RPMI8226 (cell line): ENCODE measurements around the gene UNC13D.
A peak's percentile ranks its signal among the peaks of the same experiment; 100 is the strongest.

Source experiments
- DNase-seq: peaks from one replicate; pipeline ENCODE4 v3.0.0-alpha.2; 2015

UNC13D gene

DNA sequence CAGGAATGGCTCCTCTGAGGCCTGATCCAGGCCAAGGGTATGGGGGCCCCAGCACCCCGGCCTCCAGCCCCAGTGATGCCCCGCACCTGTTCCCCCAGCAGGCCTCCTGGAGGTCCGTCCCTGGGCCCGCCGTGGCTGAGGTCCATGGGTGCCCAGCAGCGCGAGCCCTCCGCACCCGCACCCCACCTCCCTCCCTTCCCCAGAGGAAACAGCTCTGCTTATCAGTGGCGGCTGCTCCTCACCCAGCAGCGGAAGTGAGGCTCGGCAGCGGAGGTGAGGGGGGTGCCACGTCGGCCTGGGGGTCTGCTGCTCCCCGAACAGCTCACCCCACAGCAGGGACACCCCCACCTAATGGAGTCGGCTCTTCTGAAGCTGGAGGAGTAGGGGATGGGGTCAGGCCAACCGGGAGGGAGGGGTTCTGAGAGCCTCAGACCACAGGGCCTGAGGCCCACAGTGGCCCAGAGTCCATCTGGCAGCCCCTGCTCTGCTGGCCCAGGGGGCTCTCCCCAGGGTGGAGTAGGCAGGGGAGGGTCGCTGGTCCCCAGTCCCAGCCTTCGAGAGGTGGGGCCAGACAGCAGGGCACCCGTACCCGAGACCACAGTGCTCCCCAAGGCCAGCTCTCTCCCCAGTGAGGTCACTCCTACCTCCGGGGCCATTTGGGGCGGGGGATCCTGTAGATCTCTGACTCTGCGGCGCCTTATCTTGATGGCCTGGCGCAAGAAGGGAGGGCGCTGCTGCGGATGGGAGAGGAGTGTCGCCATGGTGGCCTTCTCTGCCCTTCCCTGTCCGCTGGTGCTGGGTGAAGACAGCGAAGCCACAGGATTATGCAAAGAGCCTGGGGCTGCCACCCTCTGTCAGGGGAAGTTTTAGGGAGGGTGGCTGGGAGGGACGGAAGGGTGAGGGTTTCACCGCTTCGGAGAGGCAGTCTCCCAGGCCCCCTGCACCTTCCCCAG, at the start of gene UNC13D:
UNC13D (minus strand) TSS at position 828 of the 953 bp plus-strand sequence; CDS start at position 761, 67 bp downstream.
- DNase-seq: no peak

DNA sequence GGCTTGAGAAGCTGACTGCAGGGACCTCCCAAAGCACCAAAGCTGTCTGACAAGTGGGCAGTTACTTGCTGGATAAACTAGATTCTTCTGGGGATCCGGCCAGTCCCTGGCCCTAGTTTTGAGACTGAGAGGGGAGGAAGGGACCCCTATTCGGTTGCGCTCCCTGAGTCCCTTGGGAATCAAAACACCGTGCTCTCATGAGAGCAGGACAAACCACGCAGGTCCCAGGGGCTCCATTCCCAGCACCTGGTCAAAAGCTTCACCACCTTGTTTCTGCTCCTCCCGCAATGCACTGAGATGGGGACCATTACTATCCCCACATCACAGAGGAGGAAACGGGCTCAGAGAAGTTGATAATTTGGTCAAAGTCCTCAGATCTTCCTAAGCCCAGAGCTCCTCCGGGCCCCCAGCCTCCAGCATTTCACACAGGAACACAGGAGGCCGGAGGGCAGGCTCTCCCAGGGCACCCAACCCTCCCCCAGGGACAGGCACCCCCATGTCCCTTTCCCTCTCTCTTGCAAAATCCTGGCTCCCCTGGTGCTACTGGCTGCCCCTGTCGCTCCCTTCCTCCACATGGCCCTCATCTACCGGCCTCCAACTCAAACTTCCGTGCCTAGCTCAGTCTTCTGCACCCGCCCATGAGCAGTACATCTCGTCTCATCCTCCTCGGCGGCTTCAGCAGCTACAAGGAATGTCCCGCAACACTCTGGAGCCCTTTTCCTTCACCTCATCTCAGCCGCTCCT, 49.3 kb upstream of the UNC13D start:
- DNase-seq: no peak

DNA sequence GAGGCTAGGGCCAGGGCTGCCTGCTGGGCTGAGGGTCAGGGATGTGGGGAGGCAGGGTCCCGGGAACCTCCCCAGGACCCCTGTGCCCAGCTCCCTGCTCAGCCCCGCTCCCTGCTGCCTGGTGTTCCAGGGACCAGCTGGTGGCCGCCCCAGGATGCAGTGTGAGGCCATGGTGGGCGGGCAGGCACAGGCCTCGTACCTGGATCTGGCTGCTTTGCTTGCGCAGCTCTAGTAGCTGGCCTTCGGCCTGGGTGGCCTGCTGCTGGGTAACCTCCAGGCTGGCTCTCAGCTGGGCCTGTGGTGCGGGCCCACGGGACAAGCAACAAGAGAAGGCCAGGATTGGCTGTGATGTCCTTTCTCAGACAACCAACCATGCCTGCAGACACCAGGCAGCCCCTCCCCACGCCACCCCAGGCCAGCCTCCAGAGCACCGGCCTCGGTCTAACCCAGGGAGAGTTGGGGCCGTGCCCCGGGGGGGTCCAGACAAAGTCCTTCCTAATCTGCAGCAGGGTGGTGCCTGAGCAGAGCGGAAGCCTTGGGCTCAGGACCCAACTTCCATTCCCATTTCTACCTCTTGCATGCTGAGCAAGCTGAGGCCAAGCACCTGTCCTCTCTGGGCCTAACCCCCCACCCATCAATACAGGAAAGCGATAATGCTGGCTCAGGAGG, 48.5 kb upstream of the UNC13D start:
- no peak for DNase-seq

DNA sequence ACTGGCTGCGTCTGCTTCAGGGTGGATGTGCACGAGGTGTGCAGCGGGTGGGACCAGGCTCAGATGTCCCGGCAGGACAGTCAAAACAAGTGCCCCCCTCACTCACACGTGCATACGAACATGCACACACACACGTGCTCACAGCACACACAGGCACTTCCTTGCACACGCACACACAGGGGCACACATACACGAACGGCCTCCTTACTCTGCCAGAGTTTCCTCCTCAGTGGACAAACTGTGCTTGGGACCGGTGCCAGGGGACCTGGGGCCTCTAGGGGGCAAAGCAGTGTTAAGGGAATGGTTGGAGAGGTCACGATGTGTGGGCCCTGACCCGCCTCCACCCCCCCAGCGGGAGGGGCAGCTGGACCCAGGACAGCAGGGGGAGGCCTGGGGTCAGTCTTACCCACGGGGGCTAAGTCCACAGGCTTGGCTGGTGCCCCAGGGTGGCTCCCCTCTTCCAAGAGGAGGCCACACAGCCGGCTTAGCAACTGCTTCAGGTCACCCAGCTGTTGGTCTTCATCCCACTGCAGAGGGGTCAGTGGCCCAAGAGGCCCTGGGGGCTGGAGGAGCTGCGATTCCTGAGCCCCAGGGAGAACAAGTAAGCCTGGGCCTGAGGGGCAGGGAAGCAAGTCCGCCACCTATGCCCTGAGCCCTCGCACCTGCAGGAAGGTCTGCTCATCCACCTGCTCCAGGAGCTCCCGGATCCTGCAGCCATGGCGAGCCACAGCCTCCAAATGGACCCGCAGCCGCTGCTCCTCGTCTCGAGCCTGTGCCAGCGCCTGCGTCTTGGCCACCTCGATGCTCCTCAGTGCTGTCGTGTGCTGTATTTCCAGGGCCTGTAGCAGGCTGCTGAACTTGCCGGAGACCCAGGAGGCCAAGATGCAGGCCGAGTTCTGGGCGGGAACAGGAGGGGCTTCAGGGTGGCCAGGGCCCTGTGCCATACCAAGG, 47.7 kb upstream of the UNC13D start:
- no peak for DNase-seq

DNA sequence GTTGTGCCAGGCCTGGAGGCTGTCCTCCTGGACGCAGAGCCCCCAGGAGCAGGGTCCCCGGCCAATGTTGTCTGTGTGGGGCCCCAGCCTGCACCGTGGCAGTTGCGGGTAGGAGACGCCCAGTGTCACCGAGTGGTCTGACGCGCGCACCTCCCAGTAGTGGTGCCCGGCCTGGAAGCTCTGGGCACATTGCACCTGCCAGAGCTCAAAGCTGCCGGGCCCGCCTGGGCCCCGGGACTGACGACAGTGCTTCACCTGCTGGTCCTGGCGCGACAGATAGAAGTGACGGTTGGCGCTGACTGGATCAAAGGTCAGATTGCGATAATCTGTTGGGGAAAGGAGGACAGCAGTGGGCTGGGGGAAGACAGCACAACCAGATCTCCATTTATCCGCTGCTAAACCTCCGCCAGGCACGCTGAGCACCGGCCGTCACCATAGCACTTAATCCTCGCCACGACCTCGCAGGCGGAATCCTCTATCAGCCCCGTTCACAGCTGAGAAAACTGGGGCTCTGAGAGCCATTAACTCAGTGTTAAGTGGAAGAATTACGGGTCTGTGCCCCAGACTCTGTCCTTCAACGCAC, 46.9 kb upstream of the UNC13D start:
- no peak for DNase-seq

DNA sequence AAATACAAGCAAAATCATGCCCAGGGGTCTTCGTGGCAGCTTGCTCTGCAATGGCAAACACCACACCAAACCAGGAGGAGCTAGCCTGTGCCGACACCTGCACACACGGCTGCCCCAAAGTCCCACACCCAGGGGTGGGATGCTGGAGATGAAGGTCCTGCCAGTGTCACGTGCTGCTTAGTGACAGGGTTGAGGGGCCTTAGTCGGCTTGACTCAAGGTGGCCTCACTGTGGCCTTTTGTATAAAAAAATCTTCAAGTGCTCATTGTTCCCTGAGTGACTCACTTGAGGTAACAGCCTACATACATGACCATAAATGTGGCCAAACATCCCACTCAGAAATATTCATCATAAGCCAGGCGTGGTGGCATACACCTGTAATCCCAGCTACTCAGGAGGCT, 45.2 kb upstream of the UNC13D start:
- no peak for DNase-seq

DNA sequence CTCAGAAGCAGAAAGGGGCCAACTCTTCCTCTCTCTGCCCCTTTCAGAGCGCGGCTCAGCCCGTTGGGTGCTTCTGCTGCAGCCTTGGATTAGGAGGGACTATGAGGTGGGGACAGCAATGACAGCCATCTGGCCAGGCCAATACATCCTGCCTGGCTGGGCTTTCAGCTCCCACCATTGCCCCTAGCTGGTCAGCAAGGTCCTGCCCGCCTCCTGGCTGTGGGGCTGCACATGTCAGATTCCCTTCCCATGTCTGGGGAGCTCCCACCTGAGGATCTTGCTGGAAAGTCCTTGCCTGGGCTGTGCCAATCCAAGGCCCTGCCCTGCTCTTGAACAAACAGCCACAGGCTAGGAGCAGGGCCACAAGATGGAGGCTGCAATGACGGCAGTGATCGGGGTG, 44.3 kb upstream of the UNC13D start:
- DNase-seq: no peak

DNA sequence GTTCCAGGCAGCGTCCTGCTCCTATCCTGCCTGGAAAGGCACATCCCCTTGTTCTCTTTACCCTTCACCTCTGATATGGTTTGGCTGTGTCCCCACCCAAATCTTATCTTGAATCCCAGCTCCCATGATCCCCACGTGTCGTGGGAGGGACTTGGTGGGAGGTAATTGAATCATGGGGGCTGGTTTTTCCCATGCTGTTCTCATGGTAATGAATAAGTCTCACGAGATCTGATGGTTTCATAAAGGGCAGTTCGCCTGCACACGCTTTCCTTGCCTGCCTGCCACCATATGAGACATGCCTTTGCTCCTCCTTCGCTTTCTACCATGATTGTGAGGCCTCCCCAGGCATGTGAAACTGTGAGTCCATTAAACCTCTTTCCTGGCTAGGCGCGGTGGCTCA, 41.7 kb upstream of the UNC13D start:
- peak; percentile 1 for DNase-seq

DNA sequence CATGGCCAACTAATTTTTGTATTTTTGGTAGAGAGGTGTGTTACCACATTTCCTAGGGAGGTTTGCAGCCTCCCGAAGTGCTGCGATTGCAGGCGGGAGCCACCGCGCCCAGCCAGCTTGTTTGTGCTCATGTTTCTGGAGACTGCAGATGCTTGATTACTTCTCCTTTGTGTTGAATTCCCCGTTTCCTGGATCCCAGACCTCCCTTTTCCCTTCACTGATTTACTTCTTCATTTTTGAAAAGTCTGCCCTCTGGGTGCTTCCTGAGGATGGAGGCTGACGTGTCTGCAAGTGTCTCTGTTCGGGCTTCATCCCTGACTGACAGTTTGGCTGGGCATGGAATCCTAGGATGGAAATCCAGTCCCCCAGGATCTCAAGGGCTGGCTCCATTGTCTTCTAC, 41.2 kb upstream of the UNC13D start:
- peak; percentile 2 for DNase-seq

DNA sequence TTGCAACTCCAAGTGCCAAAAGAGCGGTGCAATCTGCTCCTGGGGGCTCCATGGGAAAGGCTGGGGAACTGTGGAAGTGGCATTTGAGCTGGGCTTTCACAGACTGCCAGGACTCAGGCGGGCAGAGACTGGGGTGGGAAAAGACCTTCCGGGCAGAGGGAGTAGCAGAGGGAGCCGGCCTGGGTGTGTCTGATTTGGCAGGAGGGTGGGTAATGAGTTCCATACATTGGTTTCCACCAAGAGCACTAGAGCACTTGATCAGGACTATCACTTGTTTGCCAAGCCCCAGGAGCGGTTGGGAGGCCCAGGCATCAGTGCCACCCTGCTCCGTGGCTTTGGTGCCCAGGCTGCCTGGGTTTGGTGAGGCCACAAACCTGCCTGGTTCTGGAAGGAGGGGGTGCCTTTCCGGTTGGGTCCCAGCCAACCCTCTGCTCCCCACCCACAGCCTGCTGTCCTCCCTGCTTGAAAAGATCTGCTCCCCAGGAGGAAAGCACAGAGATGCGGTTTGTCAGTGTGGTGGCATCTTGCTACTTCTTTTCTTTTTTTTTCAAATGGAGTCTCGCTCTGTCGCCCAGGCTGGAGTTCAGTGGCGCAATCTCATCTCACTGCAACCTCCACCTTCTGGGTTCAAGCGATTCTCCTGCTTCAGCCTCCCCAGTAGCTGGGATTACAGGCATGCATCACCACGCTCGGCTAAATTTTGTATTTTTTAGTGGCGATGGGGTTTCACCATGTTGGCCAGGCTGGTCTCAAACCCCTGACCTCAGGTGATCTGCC, 37.7 kb upstream of the UNC13D start:
- DNase-seq: peak; percentile 1

DNA sequence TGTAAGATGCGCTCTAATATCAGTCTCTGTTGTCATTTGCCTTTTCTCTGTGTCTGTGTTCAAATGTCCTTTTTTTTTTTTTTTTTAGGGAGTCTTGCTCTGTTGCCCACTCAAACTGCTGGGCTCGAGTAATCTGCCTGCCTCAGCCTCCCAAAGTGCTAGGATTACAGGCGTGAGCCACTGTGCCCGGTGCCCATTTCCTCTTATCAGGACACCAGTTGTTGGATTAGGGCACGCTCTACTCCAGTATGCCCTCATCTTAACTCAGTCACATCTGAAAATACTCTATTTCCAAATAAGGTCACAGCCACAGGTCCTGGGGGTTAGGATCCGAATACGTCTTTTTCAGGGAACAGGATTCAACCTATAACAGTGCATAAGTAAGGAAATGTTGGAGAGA, 36.1 kb upstream of the UNC13D start:
- no peak for DNase-seq

DNA sequence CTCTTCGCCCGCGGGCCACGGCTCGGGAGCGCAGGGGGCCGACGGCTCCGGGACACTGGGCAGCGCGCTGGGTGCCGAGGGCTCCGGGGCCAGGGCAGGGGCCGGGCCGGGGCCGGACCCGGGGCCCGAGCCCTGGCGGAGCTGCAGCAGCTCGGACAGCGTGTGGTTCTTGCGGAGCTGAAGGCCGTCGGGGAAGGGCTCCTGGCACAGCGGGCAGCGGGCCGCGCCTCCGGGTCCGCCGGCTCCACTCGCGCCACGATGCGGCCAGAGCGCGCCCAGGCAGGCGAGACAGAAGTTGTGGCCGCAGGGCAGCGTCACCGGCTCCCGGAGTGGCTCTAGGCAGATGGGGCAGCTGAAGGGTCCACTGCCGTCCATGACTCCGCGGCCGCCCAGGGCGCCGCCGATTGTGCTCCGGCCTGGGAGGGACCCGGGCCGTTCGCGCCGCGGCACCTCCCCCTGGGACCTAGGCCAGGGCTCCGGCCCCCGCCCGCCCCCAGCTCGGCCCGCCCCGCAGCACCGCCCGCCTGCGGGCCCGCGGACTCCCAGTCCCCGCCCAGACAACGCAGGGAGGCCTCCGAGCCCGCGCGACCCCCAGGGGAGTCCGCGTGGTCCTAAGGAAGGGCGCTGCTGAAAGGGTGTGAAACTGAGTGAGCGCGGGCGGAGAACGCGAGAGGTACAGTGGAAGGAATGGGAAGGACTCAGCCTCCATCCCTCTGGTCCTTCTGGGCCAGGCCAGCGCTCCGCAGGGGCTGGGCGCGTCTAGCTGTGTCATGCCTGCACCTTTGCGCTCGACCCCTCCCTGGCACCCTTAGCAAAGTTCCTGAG, 34.2 kb upstream of the UNC13D start, which contains the start of gene TRIM47:
TRIM47 (minus strand) TSS at position 408 of the 825 bp plus-strand sequence; CDS start at position 375, 33 bp downstream.
- peak; percentile 94 for DNase-seq

DNA sequence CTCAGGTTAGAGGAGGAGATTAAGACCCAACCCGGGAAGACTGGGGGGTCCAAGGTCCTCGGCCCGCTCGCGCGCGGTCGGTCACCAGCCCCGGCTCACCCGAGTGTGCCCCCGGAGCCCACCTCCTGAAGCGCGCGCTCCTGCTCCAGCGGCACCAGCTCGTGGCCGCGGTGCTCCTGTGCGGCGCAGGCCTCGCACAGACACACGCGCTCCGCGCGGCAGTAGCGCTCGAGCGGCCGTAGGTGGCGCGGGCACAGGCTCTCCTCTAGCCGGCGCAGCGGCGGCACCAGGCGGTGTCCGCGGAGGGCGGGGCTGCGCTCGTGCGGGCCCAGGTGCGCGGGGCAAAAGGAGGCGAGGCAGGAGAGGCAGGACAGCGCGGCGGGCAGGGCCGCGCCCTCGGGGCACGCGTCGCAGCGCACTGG, 33.6 kb upstream of the UNC13D start:
- peak; percentile 76 for DNase-seq

DNA sequence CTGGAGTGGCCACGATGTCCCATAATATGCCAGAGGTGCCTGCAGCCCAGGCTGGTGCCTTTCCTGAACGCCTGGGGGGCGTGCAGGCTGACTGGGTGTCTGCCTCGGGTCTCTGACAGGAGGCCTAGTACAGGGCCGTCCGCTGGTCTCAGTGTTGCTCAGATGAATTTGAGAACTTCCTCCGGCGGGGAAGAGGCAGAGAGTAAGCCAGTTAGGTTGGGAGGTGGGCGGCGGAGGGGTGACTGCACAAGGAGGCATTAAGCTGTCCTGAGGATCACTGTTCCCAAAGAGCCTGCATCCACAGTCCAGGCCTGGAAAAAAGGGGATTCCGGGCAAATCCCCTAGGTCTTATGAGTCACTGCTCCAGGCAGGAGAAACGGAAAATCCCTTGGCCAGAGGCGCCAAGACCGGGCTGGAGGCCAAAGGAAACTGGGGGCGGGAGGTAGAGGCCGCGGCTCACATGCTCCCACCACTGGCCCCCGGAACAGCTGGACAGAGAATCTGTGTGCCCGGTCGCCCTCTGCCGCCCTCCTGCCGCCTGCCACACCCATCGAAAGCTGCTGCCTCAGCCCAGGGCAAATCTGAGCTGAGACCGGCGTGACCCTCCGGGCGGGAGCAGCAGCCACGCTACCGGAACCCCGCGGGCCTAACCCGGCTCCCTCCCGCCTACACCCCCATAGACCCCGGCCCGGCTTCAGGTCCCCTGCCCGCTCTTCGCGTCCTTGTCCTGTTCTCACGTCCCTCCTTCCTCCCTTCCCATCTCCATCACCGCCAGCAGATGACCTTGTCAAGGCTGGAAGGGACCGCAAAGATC, 32.9 kb upstream of the UNC13D start:
- DNase-seq: peak; percentile 87

DNA sequence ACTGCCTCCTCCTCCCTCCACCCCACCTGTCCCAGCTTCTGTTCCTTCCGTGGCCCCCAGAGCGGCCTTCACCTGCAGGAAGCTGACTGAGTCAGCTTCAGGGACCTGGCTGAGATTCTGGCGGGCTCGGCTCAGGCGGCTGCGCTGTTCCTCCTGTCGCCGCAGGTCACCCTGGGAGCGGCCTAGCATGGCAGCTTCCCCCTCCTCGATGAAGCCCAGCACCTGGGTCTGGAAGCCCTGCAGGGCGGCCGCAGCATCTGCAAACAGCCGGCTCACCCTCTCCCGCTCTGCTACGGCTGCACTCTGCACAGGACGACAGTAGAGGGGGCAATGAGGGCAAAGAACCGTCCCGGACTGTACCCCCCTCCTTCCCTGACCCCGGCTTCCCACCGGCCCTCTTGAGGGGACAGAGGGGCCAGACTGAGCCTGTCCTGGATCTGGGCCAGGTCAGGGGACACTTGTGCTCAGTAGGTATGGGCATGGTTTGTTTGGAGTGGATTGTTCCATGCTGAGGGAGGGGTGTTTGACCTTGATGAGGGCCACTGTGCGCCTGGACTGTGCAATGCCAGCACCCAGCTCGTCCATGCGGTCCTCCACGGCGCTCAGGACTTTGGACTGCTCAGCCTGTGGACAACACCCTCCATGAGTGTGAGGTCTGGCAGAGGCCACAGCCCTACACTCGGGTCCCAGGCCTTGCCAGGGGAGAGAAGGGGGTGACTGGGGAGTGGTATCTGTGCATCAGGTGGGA, 32.2 kb upstream of the UNC13D start:
- peak; percentile 97 for DNase-seq

DNA sequence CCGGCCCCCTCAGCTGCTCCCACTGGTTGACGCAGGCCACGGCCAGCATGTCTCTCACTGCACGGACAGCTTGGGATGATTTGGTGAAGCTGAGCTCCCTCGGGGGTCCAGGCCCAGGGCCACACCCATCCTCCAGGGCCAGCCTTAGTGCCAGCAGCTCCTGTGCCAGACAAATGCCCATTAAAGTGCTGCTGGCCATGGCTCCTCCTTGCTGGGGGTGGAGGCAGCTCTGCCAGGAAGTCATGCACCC, 31.7 kb upstream of the UNC13D start:
- no peak for DNase-seq

DNA sequence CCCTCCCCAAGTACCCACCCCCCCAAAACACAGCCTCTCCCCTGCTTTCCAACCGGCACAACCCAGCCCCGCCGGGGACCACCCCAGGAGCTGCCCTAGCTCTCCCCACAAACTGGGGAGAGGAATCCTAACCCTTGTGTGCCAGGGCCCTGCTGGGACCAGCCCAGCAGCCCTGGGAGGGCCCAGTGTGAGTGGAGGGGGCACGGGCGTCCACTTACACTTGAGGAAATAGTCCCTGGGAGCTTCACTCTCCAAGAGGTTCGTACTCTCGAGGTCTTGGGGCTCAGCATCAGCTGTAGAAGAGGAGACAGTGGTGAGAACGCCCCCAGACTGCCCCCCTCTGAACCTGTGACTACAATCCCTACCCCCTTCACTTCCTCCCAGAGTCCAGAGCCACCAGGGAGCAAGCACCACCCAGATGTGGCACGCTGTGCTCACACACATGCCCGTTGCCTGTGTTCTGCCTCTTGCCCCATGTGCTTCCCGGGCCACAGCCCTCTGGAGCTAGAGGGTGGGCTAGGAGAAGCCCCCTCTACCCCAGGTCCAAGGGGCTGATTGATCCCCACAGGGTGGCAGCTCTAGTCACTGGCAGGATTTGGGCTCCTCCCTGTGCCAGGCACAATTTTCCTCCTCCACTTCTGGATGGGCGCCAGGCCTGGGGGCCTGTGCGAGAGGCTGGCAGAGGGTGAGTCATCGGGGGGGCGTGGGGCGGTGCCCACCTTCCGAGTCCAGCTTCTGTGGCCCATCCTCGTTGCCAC, 31.2 kb upstream of the UNC13D start:
- DNase-seq: peak; percentile 31
